Glutamatergic neuron (in vitro differentiated cells): ENCODE measurements around the gene RAB34. TPM values are rescaled to one million over a fixed set of nuclear protein-coding genes. Genes with fewer than 3 reads are reported as not detected.

ENCODE experiments used
- DNase-seq: peaks from one replicate; pipeline ENCODE4 v3.0.0; 2022
- H3K27ac Mint-ChIP-seq: one replicate; pipeline ENCODE4 v1.8.0; 2020; ENCODE audit warnings: mild to moderate bottlenecking, mixed read lengths, inconsistent platforms; ENCODE audit not compliant: unreplicated experiment
- H3K27me3 Mint-ChIP-seq: one replicate; pipeline ENCODE4 v1.8.0; 2020; ENCODE audit warnings: mild to moderate bottlenecking, moderate library complexity, mixed read lengths, inconsistent platforms; ENCODE audit not compliant: unreplicated experiment
- H3K36me3 Mint-ChIP-seq: one replicate; pipeline ENCODE4 v1.8.0; 2020; ENCODE audit warnings: mild to moderate bottlenecking, mixed read lengths, inconsistent platforms; ENCODE audit not compliant: unreplicated experiment
- H3K4me1 Mint-ChIP-seq: one replicate; pipeline ENCODE4 v1.8.0; 2020; ENCODE audit warnings: mild to moderate bottlenecking, low read depth, mixed read lengths, inconsistent platforms; ENCODE audit not compliant: unreplicated experiment
- H3K4me3 Mint-ChIP-seq: one replicate; pipeline ENCODE4 v1.8.0; 2020; ENCODE audit warnings: mild to moderate bottlenecking, mixed read lengths, inconsistent platforms; ENCODE audit not compliant: unreplicated experiment
- H3K9me3 Mint-ChIP-seq: one replicate; pipeline ENCODE4 v1.8.0; 2020; ENCODE audit warnings: mild to moderate bottlenecking, moderate library complexity, mixed read lengths, inconsistent platforms; ENCODE audit not compliant: unreplicated experiment
- total RNA-seq: library from RNA; stranded (reverse); fragmentation: NEBNext Ultra II Directional; extraction: Animal tissue kit (Norgen Biotek cat#: 25700); gene quantifications from one replicate; pipeline ENCODE4 v1.2.1, GENCODE V29; 2021; ENCODE audit not compliant: unreplicated experiment
- TF ChIP-seq, protein P1 (sequence below): fragments of 200-600 bp; sonication (generic); IDR thresholded peaks from one replicate; pipeline ENCODE4 v1.5.0; 2021; ENCODE audit not compliant: partially characterized antibody, unreplicated experiment

Gene RAB34
- total RNA-seq, 1 donor from 2014 or later: 54.3 TPM

- DNase-seq: no peak
- H3K9me3 Mint-ChIP-seq: peaks cover 17% of the 10 kb centered on the region
- H3K4me1 Mint-ChIP-seq: peaks cover 3% of the 10 kb centered on the region
- TF ChIP-seq, protein P1, sequence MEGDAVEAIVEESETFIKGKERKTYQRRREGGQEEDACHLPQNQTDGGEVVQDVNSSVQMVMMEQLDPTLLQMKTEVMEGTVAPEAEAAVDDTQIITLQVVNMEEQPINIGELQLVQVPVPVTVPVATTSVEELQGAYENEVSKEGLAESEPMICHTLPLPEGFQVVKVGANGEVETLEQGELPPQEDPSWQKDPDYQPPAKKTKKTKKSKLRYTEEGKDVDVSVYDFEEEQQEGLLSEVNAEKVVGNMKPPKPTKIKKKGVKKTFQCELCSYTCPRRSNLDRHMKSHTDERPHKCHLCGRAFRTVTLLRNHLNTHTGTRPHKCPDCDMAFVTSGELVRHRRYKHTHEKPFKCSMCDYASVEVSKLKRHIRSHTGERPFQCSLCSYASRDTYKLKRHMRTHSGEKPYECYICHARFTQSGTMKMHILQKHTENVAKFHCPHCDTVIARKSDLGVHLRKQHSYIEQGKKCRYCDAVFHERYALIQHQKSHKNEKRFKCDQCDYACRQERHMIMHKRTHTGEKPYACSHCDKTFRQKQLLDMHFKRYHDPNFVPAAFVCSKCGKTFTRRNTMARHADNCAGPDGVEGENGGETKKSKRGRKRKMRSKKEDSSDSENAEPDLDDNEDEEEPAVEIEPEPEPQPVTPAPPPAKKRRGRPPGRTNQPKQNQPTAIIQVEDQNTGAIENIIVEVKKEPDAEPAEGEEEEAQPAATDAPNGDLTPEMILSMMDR: no peak
- no peak overlapping the region for H3K4me3 Mint-ChIP-seq
- H3K36me3 Mint-ChIP-seq: peaks cover 8% of the 10 kb centered on the region
- no peak overlapping the region for H3K27ac Mint-ChIP-seq
- peaks cover 7% of the 10 kb centered on the region for H3K27me3 Mint-ChIP-seq
Measured at GRCh38 chr17:28755486-28755885, 37.8 kb upstream of the RAB34 start.

DNA sequence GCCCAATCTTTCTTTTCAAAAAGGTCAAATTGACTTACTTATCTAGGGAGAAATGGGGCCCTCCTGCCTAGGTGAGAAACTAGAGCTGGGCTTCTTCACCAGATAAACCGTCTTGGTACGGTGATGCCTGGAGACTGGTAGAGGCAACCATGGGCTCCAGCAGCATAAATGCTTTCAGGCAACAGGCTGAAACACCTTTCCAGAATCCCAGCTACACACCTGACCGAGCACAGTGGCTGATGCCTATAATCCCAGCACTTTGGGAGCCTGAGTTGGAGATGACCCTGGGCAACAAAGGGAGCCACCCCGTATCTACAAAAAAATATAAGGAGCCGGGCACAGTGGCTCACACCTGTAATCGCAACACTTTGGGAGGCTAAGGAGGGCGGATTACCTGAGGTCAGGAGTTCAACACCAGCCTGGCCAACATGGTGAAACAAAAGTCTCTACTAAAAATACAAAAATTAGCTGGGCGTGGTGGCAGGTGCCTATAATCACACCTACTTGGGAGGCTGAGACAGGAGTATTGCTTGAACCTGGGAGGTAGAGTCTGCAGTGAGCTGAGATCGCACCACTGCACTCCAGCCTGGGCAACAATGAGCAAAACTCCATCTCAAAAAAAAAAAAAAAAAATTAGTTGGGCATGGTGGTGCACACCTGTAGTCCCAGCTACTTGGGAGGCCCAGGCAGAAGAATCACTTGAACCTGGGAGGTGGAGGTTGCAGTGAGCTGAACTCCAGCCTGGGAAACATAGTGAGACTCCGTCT is 34.1 kb upstream of the RAB34 start:
- no peaks in the 10 kb centered on the region for H3K36me3 Mint-ChIP-seq

DNA sequence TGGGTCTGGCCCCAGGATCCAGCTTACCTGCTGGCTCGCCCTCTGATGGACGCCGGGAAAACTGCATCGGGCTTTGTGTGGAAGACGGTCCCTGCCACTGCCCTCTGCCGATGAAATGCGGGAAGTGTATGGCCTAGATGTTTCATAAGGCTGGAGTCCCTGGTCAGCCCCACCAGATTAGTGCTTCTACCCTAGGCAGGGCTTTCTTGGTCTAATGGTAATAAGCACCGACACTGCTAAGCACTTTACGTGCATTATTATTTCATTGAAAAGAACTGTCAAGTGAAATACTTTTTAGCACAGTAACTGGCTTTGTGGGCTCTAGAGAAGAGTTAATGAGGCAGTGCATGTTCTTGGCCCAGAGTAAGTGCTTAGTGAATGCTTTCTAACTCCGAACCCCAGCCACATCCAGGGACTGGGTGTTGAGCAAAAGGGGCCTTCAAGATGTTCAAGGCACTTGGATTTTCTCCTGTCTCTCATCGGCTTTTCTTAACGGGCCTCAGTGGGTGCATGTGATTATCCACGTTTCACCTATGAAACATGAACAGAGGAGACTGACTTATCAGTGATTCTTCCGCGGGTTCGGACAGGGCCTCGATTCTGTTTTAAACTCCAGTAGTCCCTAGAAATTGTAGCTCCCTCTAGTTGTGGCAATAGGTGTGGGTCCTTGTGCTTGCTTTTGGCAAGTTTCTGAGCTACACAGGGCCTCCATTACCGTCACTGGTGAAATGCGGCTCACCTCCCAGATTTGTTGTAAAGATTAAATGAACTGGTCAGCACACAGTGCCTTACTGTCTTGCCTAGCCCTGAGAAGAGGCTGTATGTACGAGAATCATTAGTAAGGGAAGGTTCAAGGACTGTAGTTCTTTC is 32.7 kb upstream of the RAB34 start:
- H3K27me3 Mint-ChIP-seq: peaks cover 23% of the 10 kb centered on the region
- peak overlapping the region; percentile 61 for H3K4me3 Mint-ChIP-seq
- H3K36me3 Mint-ChIP-seq: no peaks in the 10 kb centered on the region
- peak; percentile 96 for DNase-seq
- H3K9me3 Mint-ChIP-seq: peaks cover 19% of the 10 kb centered on the region
- H3K27ac Mint-ChIP-seq: peak overlapping the region; percentile 48
- H3K4me1 Mint-ChIP-seq: peaks cover 13% of the 10 kb centered on the region
- TF ChIP-seq, protein P1: peak; percentile 95

More for the DNA sequence above, 34.1 kb upstream of the RAB34 start:
- H3K27me3 Mint-ChIP-seq: peaks cover 17% of the 10 kb centered on the region
- no peak overlapping the region for H3K27ac Mint-ChIP-seq
- H3K4me3 Mint-ChIP-seq: no peak overlapping the region
- peaks cover 12% of the 10 kb centered on the region for H3K9me3 Mint-ChIP-seq
- peaks cover 7% of the 10 kb centered on the region for H3K4me1 Mint-ChIP-seq
- TF ChIP-seq, protein P1: no peak
- no peak for DNase-seq

- TF ChIP-seq, protein P1: no peak
- peaks cover 13% of the 10 kb centered on the region for H3K4me1 Mint-ChIP-seq
- H3K27ac Mint-ChIP-seq: no peak overlapping the region
- no peaks in the 10 kb centered on the region for H3K36me3 Mint-ChIP-seq
- H3K4me3 Mint-ChIP-seq: peak overlapping the region; percentile 61
- H3K27me3 Mint-ChIP-seq: peaks cover 28% of the 10 kb centered on the region
- no peak for DNase-seq
- H3K9me3 Mint-ChIP-seq: peaks cover 24% of the 10 kb centered on the region
Measured at GRCh38 chr17:28749516-28750177, 32.0 kb upstream of the RAB34 start.
